NCI-H1092 treated with DMSO at 0.1 percent for 48 hours (cell line): ENCODE results near the gene PIPOX.
"Not testable (repeated sequence)": the region's sequence is repeated elsewhere in the genome, so short reads cannot be mapped to it uniquely, and the experiment has no call there.

Experiments
- DNase-seq: peaks from one replicate; lab custom pipeline; 2025; lab: John Stamatoyannopoulos, UW

The PIPOX gene

DNA sequence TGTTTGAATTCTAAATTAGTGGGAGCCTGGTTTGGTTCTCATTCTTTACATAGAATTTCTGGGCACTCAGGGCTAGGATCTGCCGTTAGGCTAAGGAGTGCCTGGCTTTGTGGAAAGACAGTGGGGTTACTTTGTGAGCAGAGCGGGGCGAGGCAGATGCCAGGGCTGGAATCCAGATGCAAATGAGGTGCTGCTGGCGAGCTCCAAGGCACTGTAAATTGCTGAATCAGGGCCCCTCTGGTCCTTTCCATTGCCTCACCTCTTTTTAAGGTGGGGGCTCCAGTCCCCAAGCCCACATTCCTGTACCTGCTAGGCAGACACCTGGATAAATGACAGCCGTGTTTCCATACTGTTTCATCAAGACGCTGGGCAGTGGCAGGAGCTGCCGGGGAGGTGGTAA lies 33.8 kb downstream of the PIPOX start:
- DNase-seq: no peak

DNA sequence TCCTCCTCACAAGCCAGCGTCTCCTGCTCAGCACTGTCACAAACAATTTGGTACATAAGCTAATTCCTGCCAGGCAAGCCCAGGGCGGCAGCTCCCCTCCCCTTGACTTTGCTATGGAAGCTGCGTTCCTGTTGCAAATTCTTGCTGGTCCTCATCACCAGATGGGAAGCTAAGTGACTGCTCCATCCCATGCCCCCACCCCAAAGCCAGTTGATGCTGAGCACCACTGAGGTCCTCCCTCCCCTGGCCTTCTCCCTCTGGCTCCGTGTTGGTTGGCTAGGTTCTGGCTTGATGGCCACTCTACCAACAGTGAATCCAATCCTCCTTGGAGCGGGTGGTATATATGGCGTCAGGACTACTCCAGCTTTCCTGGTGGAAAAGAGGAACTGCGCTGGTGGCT lies 34.4 kb downstream of the PIPOX start:
- DNase-seq: no peak

DNA sequence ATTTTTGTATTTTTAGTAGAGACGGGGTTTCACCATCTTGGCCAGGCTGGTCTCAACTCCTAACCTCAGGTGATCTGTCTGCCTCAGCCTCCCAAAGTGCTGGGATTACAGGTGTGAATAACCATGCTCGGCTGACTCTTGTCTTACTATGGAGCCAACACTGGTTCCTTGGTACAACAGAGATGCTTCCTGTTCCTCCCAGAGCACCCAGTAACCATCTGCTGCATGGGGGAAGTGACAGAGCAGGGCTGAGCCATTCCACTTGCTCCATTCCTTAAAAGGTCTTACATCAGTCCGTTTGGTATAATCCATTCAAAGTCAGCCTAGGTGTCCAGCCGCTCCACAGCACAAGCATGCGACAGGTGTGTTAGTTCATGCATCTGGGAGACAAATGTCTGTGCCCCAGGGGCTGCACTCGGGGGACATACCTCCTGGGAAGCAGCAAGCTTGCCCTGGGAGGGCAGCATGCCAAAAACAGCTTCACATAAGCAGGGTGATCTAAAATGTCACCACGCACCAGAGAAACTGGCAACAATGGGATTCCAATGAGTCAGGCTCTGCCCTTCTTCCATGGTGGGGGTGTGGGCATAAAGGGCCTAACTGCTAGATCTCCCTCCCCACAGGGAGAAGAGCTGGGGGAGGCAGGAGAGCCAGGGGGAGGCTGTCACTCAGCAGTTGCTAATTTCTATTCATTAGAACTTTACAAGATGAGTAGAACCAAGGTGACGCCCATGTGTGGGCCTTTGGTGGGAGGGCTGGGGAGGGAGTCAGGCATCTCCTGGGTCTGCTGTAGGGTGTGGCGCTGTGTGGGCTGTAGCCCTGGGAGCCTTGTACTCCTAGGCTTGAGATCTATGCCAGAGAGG lies 35.5 kb downstream of the PIPOX start:
- DNase-seq: peak; percentile 7

DNA sequence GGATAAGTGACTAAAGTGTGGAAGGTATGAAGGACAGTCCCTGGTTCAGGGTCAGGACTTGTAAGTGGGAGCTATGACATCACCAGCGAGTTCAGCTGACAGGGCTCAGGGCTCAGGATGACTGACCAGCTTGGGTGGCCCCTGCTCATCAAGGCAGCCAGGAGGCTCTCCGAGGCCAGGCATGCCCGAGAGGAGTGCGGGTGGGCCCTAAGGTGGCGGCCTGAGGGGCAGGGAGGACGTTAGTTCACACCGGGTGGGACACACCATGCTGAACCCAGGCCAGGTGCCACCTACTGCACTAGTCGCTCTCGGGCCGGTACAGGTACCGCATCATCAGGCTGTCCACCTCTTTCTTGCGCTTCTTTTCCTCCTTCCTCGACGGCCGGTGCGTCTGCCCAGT lies 36.5 kb downstream of the PIPOX start:
- DNase-seq: no peak

DNA sequence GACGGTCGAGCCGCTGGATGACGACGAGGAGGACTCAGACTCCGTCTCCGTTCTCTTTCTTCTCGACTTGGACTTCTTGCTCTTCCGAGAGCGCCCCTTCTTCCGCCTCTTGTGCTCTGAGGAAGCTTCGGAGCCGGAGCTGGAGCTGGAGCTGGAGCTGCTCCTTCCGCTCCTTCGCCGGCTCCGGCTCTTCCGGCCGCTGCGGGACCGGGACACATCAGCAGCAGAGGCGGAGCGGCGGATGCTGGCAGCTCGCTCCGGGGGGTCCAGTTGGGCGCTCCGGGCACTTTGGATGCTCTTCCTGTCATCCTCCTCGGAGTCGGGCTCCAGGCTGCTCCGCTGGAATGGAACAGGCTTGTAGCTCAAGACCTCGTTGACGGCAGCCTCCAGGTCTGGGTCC lies 36.9 kb downstream of the PIPOX start:
- no peak for DNase-seq

DNA sequence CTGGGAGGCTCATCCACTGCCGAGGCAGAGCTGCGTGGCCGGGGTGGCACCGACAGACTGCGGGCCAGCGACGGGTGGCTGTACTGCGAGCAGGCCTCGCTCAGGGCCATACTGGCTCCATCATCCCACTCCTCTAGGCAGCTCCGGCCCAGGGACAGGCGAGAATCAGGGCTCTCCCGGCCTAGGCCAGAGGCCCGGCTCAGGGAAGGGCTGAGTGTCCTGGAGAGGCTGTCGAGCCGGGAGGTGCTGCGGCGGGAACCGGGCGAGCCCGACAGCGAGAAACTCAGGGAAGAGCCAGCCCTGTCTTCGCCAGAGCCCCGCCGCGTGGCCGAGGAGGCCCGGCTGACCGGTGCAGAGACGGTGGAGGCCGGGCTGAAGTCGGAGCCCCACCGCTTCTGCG lies 37.4 kb downstream of the PIPOX start:
- no peak for DNase-seq

DNA sequence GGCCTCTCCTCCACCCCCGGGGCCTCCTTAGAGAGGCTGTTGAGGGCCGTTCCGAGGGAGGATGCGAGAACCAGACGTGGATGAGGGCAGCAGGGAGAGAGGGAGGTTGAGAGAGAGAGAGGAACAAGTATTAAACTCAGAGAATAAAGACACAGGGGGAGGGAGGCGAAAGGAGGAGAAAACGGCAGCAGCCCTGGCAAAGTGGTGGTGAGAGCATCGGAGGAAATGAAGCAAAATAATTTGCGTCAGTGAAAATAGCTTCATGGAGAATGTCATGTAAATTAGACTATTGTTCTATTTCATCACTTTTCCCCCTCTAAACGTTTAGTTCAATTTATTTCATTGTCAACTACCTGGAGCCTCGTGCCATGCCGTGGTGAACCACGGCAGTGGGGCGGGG lies 38.0 kb downstream of the PIPOX start:
- no peak for DNase-seq

DNA sequence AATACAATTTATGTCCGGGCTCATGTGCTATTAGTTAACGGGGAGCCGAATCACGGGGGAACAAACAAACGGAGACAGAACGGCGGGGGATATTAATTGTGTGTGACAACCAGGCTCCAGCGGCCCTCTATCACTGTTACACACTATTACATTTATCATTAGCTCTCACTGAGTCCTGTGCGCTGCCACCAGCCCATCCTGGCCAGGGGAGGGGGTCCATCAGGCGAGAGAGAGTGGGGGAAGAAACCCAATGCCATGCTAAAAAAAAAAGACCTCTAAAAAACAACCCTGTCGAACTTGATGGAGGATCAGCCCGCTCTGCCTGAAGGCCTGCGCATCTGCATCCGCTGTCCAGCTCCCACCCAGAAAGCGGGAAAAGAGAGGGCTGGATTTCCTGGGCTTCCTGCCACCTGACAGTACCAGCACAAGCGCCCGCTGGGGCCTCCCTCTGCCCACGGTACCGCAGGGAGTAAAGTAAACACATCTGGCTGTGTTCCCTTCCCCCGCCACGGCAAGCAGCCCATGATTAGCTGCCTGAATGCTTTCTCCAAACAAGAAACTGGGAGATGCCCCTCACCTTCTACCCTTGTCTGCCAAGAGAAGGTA lies 41.7 kb downstream of the PIPOX start:
- DNase-seq: peak; percentile 97

DNA sequence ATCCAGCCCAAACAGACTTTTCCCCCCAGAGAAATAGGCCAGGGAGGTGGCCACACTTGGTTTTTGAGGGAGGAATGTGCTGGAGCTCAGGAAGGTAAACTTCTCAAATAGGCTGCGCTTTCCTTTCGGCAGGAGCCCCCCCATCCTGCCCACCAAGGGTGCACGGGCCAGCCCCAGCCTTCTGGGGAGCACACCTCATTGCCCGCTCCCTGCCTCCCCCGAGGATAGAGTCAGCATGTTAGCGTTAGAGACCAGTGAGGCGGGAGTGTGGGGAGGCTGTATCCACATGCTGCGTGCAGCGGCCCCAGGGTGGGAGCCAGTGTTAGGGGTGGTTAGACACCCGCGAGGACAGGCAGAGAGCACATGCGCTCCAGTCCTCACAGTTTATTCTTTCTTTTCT lies 42.3 kb downstream of the PIPOX start:
- no peak for DNase-seq

DNA sequence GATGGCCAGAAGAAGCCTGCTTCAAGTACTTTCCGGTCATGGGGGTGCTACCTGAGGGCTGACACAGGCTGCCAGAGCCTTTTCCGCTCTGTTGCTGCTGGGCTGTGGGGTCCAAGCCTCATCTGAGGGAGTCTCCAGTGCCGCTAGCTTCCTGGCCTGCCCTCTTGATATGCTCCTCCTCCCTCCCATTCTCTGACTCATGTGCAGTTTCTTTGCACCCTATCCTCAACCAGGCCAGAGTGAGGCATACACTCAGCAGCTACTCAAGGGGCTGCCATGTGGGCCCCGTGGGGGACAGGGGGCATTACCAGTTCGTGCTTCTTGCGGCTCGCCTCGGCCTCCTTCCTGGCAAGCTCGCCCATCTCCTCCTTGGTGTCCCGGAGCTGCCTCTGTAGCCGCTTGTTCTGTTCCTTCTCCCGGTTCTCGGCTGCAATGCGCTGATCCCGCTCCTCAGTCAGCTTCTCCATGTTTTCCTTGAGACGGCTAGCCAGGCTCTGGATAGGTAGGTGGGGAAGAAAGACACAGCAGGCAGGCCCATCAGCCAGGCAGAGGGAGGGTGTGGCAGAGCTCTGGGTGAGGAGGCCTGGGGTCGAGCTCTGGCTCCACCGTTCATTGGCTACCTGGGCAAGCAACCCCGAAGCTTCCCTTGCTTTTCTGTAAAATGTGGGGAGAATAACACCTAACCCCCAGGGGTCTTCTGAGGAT lies 43.8 kb downstream of the PIPOX start:
- no peak for DNase-seq

DNA sequence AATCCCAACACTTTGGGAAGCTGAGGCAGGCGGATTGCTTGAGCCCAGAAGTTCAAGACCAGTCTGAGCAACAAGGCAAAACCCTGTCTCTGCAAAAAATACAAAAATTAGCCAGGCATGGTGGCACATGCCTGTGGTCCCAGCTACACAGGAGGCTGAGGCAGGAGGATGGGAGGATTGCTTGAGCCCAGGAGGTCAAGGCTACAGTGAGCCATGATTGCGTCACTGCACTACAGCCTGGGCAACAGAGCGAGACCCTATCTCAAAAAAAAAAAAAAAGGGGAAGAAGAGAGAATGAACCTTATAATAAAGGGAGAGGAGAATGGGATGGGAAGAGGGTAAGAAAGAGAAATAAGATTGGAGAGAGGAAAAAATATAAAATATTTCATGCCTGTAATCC lies 45.8 kb downstream of the PIPOX start:
- not testable (repeated sequence) for DNase-seq

DNA sequence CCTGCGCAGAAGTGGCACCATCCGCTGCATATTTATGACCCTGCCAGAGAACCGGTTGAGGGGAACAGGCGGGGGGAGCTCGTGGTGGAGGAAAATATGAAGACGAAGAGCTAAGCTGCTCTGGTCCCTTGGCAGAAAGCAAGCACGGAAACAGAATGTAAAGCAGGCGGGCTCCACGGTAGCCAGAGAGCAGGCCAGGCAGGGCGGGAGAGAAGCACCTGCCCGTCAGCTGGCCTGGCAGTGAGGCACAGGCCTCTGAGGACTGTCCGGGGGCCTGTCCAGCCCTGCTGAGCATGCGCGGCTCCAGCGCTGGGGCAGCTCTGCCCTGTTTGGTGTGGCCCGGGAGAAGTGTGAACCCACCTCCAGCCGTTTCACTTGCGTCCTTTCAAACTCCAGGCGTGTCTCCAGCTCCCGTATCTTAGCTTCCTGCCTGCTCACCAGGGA lies 46.7 kb downstream of the PIPOX start:
- DNase-seq: peak; percentile 80

DNA sequence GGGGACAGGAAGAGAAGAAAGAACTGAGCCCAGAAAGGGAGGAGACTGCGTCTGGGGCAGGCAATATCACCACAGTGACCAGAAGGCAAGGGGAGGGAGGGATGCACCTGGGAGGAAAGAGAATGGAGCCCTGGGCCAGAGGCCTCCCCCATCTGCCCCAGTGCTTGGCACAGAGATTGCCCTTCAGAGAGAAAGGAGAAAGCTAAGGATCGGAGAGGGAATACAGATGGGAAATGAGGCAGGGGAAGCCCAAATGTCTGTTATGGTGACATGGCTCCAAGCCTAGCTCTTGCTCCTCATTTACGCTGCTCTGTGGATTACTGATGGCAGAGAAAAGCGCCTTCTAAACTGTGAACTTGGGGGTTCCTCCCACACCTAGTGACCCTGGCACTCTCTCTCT lies 47.2 kb downstream of the PIPOX start:
- DNase-seq: no peak

DNA sequence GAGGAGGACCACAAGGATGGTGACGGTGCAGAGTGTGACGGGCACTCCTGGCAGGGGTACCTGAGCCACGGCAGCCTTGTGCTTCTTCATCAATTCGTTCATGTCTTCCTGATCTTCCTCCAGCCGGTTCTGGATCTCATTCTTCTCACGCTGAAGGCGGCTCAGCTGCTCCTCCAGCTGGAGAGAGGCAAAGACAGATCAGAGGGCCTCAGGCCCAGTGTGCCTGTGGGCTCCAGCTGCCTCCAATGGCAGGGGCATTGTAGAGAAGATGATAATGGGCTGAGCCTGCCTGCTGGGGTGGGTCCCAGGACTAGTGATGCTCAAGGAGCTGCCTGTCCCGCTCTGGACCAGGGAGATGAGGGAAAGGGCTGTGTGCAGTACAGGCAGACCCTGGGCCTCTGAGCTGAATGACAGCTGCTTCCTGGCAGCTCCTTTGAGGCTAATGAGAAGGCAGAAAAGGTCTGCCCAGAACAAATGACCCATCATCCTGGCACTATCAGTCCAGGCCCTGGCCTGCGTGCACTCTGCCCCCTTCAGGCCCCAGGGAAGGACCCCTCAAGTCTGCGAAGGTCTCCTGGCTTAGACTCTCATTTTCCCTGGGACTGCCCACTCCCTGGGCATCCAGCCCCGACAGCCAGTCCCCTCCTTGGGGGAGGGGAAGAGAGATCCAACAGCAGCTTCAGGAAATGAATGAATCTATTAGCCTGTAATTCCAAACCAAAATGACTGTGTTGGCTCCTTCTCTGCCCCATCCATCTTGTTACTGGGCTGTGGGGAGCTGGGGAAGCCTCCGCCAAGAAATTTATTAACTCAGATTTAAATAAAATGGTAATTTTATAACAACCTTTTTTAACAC lies 48.0 kb downstream of the PIPOX start:
- peak; percentile 68 for DNase-seq

DNA sequence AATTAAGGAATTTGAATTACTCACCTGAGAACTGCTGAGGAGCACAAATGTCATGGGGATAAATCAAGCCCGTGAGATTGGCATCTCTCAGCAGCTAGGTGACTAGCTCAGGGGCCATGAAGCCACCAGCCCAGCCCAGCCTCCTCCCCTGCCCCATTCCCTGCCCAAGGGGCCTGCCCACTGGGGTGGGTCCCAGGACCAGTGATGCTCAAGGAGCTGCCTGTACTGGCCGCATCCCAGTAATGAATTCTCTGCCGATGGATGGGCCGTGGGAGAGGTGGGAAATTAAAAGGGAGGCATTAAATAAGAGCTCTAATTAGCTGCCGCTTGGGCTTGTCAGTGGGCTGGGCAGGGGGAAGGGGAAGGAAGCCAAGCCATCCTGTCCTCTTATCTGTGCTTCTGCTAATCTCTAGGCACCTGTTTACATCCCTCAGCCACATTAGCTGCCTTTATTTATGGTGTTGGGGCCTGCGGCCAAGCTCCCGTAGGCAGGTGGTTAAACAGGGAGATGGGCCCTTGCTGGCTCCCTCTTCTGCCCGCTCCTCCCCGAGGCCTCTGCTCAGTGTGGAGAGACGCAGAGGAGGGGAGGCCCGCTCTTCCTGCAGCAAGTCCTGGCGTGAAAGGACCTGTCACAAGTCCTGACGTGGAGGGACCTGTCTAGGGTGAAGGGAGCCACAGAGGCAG lies 48.8 kb downstream of the PIPOX start:
- peak; percentile 97 for DNase-seq

DNA sequence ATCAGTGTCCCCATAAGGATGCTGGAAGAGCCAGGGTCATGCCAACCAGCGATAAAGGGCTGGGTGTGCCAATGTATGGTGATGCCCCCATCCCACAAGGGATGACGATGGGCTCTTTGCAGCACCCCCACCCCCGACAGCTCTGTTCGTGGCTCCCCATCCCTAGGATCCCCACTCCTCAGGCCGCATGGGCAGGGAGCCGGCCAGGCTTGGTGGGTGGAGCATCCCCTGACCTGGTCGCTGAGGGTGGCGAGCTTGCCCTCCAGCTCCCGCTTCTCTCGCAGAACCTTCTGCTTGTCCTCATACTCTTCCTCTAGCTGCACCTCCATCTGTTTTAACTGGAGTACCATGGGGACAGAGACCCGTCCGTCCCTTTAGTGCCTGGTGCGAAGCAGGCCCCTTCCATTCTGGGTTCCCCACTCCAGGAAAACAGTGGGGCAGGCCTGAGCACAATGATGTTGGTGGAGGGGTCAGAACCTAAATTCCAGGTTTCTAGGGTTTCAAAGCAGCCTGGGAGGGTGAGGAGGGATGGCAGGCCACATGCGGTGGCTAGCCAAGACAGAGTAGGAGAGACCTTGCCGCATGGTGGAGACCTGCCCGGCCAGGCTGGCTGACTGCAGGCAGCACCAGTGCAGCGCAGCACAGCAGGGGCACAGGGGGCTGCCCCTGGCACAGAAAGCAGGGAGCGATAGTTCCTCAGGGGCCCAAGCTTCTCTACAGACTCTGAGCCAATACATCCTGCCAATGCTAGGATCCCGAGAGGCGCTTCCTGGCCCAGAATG lies 50.3 kb downstream of the PIPOX start:
- DNase-seq: no peak

DNA sequence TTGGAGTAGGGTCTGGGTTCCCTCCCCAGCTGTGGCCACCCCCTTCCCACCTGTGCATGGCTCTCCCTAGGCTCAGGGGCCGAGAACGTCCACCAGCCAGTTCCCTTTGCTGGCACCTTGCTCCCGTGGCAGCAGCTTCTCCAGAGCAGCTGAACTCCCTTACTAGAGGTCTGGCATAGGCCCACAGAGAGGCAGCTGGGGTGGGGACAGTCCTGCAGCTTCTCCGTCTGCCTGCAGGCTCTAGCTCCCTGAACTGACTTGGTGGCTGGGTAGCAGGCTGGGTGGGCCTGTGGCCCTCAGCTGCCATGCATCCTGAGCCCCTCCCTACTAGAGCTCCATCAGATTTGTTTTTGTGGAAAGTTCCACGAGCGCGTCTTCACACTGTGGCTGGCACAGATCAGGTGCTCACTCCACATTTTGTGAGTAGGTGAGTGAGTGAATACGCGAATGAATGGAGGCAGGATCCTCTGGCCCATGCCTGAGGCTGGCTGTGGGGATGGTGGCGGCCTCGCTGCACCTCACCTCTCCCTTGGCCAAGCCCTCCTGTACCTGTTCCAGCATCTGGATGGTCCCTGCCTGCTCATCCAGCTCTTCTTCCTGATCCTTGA lies 51.3 kb downstream of the PIPOX start:
- no peak for DNase-seq

DNA sequence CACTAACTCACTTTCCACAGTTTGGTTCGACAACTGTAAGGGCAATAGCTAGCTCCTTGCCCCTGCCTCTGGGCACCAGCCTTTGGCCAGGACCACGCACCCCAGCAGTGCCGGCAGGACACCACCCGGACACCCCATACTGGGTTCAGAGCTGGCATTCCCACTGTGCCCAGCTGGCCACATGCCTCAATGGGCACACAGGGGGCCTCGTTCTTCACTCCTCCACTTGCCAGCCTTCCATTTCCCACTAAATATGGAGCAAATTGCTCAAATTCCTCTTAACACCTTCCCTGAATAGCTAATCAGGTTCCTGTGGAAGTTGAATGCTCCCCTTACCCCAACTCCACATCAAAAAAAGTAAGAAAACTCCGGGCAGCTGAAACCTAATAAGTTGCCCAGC lies 52.5 kb downstream of the PIPOX start:
- DNase-seq: no peak

DNA sequence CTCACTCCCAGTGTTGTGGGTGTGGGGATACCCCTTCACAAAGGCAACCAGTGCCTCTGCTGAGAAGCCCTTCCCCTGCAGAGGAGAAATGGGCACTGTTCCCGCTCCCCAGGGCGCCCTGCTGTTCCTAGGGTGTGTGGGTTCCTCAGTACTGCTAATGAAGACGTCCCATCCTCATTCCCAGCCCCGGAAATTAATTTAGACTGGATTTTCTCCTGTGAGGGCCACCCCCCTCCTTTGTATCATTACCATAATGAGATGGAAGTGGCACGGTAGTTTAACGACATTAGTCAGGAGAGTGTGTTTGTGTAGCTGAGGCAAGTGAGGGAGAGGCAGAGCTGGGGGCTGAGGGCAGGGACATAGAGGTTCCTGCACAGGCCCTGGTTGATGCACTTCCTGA lies 53.2 kb downstream of the PIPOX start:
- DNase-seq: peak; percentile 37

DNA sequence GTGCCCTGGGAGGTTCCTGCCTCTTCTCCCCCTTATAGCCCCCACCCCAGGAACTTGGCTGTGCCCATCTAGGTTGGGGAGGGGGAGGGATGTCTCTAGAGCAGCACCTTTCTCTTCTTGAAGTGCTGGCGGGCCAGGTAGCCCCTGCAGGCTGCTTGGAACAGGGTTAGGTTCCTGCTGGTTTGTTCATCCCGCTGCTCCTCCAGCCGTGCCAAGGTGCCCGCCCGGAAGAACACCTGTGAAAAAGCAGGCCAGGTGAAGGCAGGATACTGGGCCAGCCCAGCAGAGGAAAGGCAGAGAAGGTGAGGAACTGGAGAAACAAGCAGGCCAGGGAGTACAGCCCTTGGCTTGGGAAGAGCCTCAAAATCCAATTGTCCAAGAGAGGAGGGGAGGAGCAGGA lies 56.6 kb downstream of the PIPOX start:
- DNase-seq: no peak
